IPS-15b (cell line): ENCODE measurements around the gene DYNLT2.
"Not testable (repeated sequence)": the region's sequence is repeated elsewhere in the genome, so short reads cannot be mapped to it uniquely, and the experiment has no call there.

Experiments used
- H3K27me3 ChIP-seq: one replicate; pipeline ENCODE4 v1.6.1; 2013; ENCODE audit warnings: low read length; ENCODE audit not compliant: control insufficient read depth, insufficient read depth
- H3K36me3 ChIP-seq: one replicate; pipeline ENCODE4 v1.6.1; 2013; ENCODE audit warnings: low read length; ENCODE audit not compliant: control insufficient read depth, insufficient read depth
- H3K4me1 ChIP-seq: one replicate; pipeline ENCODE4 v1.6.1; 2013; ENCODE audit warnings: mild to moderate bottlenecking, low read length; ENCODE audit not compliant: control insufficient read depth, insufficient read depth
- H3K4me3 ChIP-seq: one replicate; pipeline ENCODE4 v1.5.1; 2013; ENCODE audit warnings: low read depth, low read length
- H3K9ac ChIP-seq: one replicate; pipeline ENCODE4 v1.6.1; 2013; ENCODE audit warnings: low read depth, mild to moderate bottlenecking, low read length
- H3K9me3 ChIP-seq: one replicate; pipeline ENCODE4 v1.6.1; 2013; ENCODE audit warnings: mild to moderate bottlenecking, low read length; ENCODE audit not compliant: control insufficient read depth, insufficient read depth

DYNLT2 gene

GRCh38 chr6:169702840-169703246, 48.5 kb downstream of the DYNLT2 start:
- Histone ChIP-seq H3K4me3 (peak overlapping the region; percentile 92), H3K9ac (peak overlapping the region; percentile 88), H3K4me1 (peaks cover 14% of the 10 kb centered on the region), H3K9me3 (no peaks in the 10 kb centered on the region), H3K27me3 (no peaks in the 10 kb centered on the region), H3K36me3 (peaks cover 12% of the 10 kb centered on the region)

- H3K4me3 ChIP-seq: peak within 1 kb of the TSS; percentile 92
- no peaks in the 10 kb centered on the region for H3K27me3 ChIP-seq
- H3K9ac ChIP-seq: peak within 1 kb of the TSS; percentile 88
- no peaks in the 10 kb centered on the region for H3K9me3 ChIP-seq
- peaks cover 14% of the 10 kb centered on the region for H3K4me1 ChIP-seq
- H3K36me3 ChIP-seq: peaks cover 12% of the 10 kb centered on the region
These were observed 49.2 kb downstream of the DYNLT2 start, which contains the start of the genes C6orf120 and WDR27 for GRCh38 chr6:169701954-169702839. Gene C6orf120, plus strand, starts transcription at chr6:169702126. Its CDS starts 334 bp downstream, at chr6:169702460. Gene WDR27, minus strand, starts transcription at chr6:169702029. Its CDS starts 13,024 bp downstream, at chr6:169689005.

- Histone ChIP-seq H3K4me1 (peaks cover 14% of the 10 kb centered on the region), H3K9ac (peak overlapping the region; percentile 79), H3K36me3 (peaks cover 12% of the 10 kb centered on the region), H3K4me3 (peak overlapping the region; percentile 92), H3K27me3 (no peaks in the 10 kb centered on the region), H3K9me3 (no peaks in the 10 kb centered on the region)
These were observed 49.9 kb downstream of the DYNLT2 start for GRCh38 chr6:169701311-169701953.

GRCh38 chr6:169700296-169700695, 51.1 kb downstream of the DYNLT2 start:
- Histone ChIP-seq H3K4me1 (peaks cover 14% of the 10 kb centered on the region), H3K4me3 (peak overlapping the region; percentile 92), H3K27me3 (no peaks in the 10 kb centered on the region), H3K36me3 (peaks cover 12% of the 10 kb centered on the region), H3K9ac (no peak overlapping the region), H3K9me3 (no peaks in the 10 kb centered on the region)

- H3K27me3 ChIP-seq, H3K4me1 ChIP-seq, H3K9ac ChIP-seq, H3K4me3 ChIP-seq, H3K9me3 ChIP-seq: not testable (repeated sequence)
- peaks cover 13% of the 10 kb centered on the region for H3K36me3 ChIP-seq
These were observed 54.3 kb downstream of the DYNLT2 start for GRCh38 chr6:169697115-169697514.

- Histone ChIP-seq H3K36me3 (peaks cover 12% of the 10 kb centered on the region), H3K4me1 (peaks cover 1% of the 10 kb centered on the region), H3K4me3 (no peak overlapping the region)
These were observed 56.2 kb downstream of the DYNLT2 start for GRCh38 chr6:169695131-169695530.

GRCh38 chr6:169692516-169692915, 58.9 kb downstream of the DYNLT2 start:
- Histone ChIP-seq H3K27me3 (no peaks in the 10 kb centered on the region), H3K9me3 (no peaks in the 10 kb centered on the region), H3K9ac (no peak overlapping the region), H3K36me3 (peaks cover 4% of the 10 kb centered on the region), H3K4me3 (no peak overlapping the region), H3K4me1 (no peaks in the 10 kb centered on the region)

More at GRCh38 chr6:169695131-169695530, 56.2 kb downstream of the DYNLT2 start:
- no peaks in the 10 kb centered on the region for H3K9me3 ChIP-seq
- H3K27me3 ChIP-seq: no peaks in the 10 kb centered on the region
- no peak overlapping the region for H3K9ac ChIP-seq

GRCh38 chr6:169691260-169691659, 60.1 kb downstream of the DYNLT2 start:
- no peaks in the 10 kb centered on the region for H3K9me3 ChIP-seq

More at GRCh38 chr6:169691260-169691659, 60.1 kb downstream of the DYNLT2 start:
- H3K36me3 ChIP-seq: peaks cover 4% of the 10 kb centered on the region
- no peak overlapping the region for H3K9ac ChIP-seq
- no peaks in the 10 kb centered on the region for H3K4me1 ChIP-seq
- H3K27me3 ChIP-seq: no peaks in the 10 kb centered on the region
- no peak overlapping the region for H3K4me3 ChIP-seq
